KMS-11 (cell line): ENCODE results near the gene SEMA3D.

Source experiments
- H2AFZ ChIP-seq: fragments of 200-600 bp; sonication (generic); 2 replicates; pipeline ENCODE4 v1.6.1; 2016; ENCODE audit warnings: antibody characterized with exemption, mixed run types, low read depth
- H3K27ac ChIP-seq: fragments of 200-600 bp; sonication (generic); 2 replicates; pipeline ENCODE4 v1.6.1; 2016; ENCODE audit warnings: mild to moderate bottlenecking, mixed run types
- H3K27me3 ChIP-seq: fragments of 200-600 bp; sonication (generic); 2 replicates; pipeline ENCODE4 v1.6.1; 2017; ENCODE audit warnings: mild to moderate bottlenecking, low read depth, mixed run types, moderate library complexity; ENCODE audit not compliant: insufficient read depth
- H3K36me3 ChIP-seq: fragments of 200-600 bp; sonication (generic); 2 replicates; pipeline ENCODE4 v1.6.1; 2017; ENCODE audit warnings: mild to moderate bottlenecking, mixed run types; ENCODE audit not compliant: insufficient read depth
- H3K4me1 ChIP-seq: fragments of 200-600 bp; sonication (generic); 2 replicates; pipeline ENCODE4 v1.6.1; 2016; ENCODE audit warnings: mild to moderate bottlenecking, low read depth, mixed run types; ENCODE audit not compliant: poor library complexity, severe bottlenecking
- H3K4me2 ChIP-seq: fragments of 200-600 bp; sonication (generic); 2 replicates; pipeline ENCODE4 v1.7.0; 2016; ENCODE audit warnings: mild to moderate bottlenecking, mixed run types
- H3K4me3 ChIP-seq: fragments of 200-600 bp; sonication (generic); IDR thresholded peaks from 2 replicates; pipeline ENCODE4 v1.6.1; 2017; ENCODE audit warnings: low read depth, low read length, mixed read lengths; ENCODE audit not compliant: insufficient read depth
- H3K79me2 ChIP-seq: fragments of 200-600 bp; sonication (generic); 2 replicates; pipeline ENCODE4 v1.6.1; 2016; ENCODE audit warnings: low read depth, mixed run types; ENCODE audit not compliant: insufficient read depth
- H3K9ac ChIP-seq: fragments of 200-600 bp; sonication (generic); 2 replicates; pipeline ENCODE4 v1.6.1; 2016; ENCODE audit warnings: mild to moderate bottlenecking, mixed run types
- H4K20me1 ChIP-seq: fragments of 200-600 bp; sonication (generic); 2 replicates; pipeline ENCODE4 v1.6.1; 2016; ENCODE audit warnings: mild to moderate bottlenecking, mixed run types; ENCODE audit not compliant: insufficient read depth
- TF ChIP-seq, protein P1 (sequence below): fragments of 200-600 bp; sonication (generic); conservative IDR thresholded peaks from 2 replicates; pipeline ENCODE4 v1.6.1; 2017; ENCODE audit warnings: low read depth, mild to moderate bottlenecking, antibody characterized with exemption, low read length, moderate library complexity, mixed read lengths

The SEMA3D gene

DNA sequence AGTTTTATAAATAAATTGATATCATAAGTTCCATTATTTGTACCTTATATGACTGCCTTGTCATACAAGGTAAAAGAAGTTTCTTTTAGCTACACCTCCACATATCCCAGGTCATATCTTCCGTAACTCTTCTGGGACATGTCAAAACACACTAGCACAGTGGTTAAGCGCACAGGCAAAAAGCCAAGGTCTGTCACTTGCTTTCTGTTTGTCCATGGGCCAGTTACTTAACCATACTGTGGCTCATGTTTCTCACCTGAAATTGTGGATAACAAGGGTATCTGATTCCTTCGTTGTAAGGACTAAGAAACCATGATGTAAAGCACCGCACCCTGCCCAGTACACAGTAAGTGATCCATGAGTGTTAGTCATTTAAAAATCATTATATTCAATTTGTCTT lies 56.2 kb downstream of the SEMA3D start:
- H3K9ac ChIP-seq = no peak overlapping the region
- H3K36me3 ChIP-seq = peaks cover 3% of the 10 kb centered on the region; the same call in 1 of the 2 replicates
- H2AFZ ChIP-seq = no peak overlapping the region
- H3K27me3 ChIP-seq = no peaks in the 10 kb centered on the region
- H3K4me2 ChIP-seq = no peak overlapping the region
- no peak overlapping the region for H3K4me3 ChIP-seq
- no peaks in the 10 kb centered on the region for H4K20me1 ChIP-seq
- TF ChIP-seq, protein P1, sequence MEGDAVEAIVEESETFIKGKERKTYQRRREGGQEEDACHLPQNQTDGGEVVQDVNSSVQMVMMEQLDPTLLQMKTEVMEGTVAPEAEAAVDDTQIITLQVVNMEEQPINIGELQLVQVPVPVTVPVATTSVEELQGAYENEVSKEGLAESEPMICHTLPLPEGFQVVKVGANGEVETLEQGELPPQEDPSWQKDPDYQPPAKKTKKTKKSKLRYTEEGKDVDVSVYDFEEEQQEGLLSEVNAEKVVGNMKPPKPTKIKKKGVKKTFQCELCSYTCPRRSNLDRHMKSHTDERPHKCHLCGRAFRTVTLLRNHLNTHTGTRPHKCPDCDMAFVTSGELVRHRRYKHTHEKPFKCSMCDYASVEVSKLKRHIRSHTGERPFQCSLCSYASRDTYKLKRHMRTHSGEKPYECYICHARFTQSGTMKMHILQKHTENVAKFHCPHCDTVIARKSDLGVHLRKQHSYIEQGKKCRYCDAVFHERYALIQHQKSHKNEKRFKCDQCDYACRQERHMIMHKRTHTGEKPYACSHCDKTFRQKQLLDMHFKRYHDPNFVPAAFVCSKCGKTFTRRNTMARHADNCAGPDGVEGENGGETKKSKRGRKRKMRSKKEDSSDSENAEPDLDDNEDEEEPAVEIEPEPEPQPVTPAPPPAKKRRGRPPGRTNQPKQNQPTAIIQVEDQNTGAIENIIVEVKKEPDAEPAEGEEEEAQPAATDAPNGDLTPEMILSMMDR = no peak
- no peak overlapping the region for H3K27ac ChIP-seq
- no peaks in the 10 kb centered on the region for H3K79me2 ChIP-seq
- no peaks in the 10 kb centered on the region for H3K4me1 ChIP-seq

GRCh38 chr7:85126383-85126782 lies 60.5 kb downstream of the SEMA3D start:
- no peaks in the 10 kb centered on the region for H3K27me3 ChIP-seq

DNA sequence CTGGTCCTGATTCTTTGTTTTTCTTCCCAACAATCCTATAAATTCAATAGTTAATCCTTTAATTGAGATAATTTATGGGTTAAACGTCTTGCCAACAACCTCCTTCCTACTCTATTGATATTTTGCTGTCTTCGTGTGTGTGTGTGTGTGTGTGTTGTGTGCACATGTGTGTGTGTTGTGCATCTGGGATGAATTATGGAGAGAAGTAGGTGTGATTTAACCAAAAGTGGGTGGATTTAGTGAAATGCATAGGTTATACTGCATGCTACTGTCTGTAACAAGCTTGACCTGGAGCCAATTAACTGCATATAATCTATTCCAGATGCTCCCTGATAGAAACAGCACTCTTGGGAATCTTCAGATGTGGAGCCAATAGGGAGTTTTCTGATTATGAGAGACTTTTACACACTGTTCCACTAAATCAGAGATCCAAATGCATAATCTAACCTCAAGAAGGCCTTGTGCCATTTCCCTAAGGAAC lies 61.2 kb downstream of the SEMA3D start:
- no peaks in the 10 kb centered on the region for H3K27me3 ChIP-seq
- no peak overlapping the region for H2AFZ ChIP-seq
- H3K79me2 ChIP-seq = no peaks in the 10 kb centered on the region
- no peaks in the 10 kb centered on the region for H3K4me1 ChIP-seq
- H4K20me1 ChIP-seq = no peaks in the 10 kb centered on the region
- no peak overlapping the region for H3K4me2 ChIP-seq
- no peak overlapping the region for H3K9ac ChIP-seq
- no peak overlapping the region for H3K4me3 ChIP-seq
- no peaks in the 10 kb centered on the region for H3K36me3 ChIP-seq
- no peak overlapping the region for H3K27ac ChIP-seq
- TF ChIP-seq, protein P1 = no peak

More at GRCh38 chr7:85126383-85126782, 60.5 kb downstream of the SEMA3D start:
- TF ChIP-seq, protein P1 = no peak
- no peak overlapping the region for H3K4me2 ChIP-seq
- H4K20me1 ChIP-seq = no peaks in the 10 kb centered on the region
- no peaks in the 10 kb centered on the region for H3K79me2 ChIP-seq
- no peaks in the 10 kb centered on the region for H3K4me1 ChIP-seq
- no peak overlapping the region for H3K27ac ChIP-seq
- no peaks in the 10 kb centered on the region for H3K36me3 ChIP-seq
- H3K4me3 ChIP-seq = no peak overlapping the region
- no peak overlapping the region for H3K9ac ChIP-seq
- no peak overlapping the region for H2AFZ ChIP-seq

GRCh38 chr7:85125176-85125575 lies 61.7 kb downstream of the SEMA3D start:
- no peaks in the 10 kb centered on the region for H3K27me3 ChIP-seq
- no peaks in the 10 kb centered on the region for H3K4me1 ChIP-seq
- H3K79me2 ChIP-seq = no peaks in the 10 kb centered on the region
- no peaks in the 10 kb centered on the region for H4K20me1 ChIP-seq
- no peak overlapping the region for H2AFZ ChIP-seq
- no peaks in the 10 kb centered on the region for H3K36me3 ChIP-seq
- H3K4me3 ChIP-seq = no peak overlapping the region
- TF ChIP-seq, protein P1 = no peak
- H3K9ac ChIP-seq = no peak overlapping the region
- H3K27ac ChIP-seq = no peak overlapping the region
- H3K4me2 ChIP-seq = no peak overlapping the region

DNA sequence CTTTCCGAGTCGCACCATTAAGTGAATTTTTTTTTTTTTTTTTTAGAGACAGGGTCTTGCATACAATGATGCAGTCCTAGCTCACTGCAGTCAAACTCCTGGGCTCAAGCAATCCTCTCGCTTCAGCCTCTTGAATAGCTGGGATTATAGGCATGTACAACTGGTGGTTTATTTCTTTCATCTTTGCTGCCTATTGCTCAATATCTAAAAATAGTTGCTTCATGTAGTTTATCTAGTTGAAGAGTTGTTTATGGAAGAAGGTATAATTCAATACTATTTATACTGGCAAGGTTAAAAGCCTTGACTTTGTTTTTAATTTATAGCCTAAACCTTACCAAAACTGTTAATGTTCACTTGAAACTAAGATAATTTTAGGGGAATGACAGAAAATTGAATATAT lies 66.9 kb downstream of the SEMA3D start:
- TF ChIP-seq, protein P1 = no peak
- Histone ChIP-seq H4K20me1 (no peaks in the 10 kb centered on the region), H3K4me3 (no peak overlapping the region), H3K4me2 (no peak overlapping the region), H3K36me3 (no peaks in the 10 kb centered on the region), H3K4me1 (no peaks in the 10 kb centered on the region), H3K27me3 (no peaks in the 10 kb centered on the region), H3K79me2 (no peaks in the 10 kb centered on the region), H2AFZ (no peak overlapping the region), H3K9ac (no peak overlapping the region), H3K27ac (no peak overlapping the region)
